ENCODE data around the gene ACAA2.

DNA sequence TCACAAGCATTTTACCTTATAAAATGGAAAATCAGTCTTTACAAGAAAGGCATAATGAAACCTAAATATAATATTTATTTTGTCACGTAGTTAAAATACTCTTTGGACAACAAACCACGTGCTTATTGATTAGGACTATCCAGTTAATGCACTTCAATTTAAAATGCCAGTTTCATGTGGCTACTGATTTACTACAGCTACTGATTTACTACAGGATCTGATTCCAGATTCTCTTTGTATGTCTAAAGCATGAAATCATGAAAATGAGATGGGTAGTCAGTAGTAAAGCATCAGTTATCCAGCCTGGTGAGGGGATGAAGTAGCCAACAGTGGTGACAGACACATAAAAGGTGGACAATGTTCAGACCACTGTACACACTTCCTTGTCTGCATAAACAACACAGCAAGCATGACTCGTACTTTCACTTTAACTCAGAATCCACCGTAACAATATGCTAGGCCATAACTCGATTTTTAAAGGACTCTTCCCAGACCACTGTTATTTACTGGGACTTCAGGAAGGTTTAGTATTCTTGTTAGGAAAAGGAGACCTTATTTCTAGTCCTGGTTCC is 24.9 kb downstream of the ACAA2 start:
- no peak for TF ChIP-seq POLR2A (IDR thresholded peaks at IDR 0.05)
- TF ChIP-seq, protein P1, sequence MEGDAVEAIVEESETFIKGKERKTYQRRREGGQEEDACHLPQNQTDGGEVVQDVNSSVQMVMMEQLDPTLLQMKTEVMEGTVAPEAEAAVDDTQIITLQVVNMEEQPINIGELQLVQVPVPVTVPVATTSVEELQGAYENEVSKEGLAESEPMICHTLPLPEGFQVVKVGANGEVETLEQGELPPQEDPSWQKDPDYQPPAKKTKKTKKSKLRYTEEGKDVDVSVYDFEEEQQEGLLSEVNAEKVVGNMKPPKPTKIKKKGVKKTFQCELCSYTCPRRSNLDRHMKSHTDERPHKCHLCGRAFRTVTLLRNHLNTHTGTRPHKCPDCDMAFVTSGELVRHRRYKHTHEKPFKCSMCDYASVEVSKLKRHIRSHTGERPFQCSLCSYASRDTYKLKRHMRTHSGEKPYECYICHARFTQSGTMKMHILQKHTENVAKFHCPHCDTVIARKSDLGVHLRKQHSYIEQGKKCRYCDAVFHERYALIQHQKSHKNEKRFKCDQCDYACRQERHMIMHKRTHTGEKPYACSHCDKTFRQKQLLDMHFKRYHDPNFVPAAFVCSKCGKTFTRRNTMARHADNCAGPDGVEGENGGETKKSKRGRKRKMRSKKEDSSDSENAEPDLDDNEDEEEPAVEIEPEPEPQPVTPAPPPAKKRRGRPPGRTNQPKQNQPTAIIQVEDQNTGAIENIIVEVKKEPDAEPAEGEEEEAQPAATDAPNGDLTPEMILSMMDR (IDR thresholded peaks at IDR 0.05) = no peak
